Skin epidermis (tissue), 12 donors: Measurements from ENCODE around the gene TPX2.
"Not testable (repeated sequence)": the region's sequence is repeated elsewhere in the genome, so short reads cannot be mapped to it uniquely, and the experiment has no call there.

ENCODE experiments used
- H3K27ac ChIP-seq, 21 experiments: fragments of 200-600 bp; sonication (generic) in 11 of 21; one replicate each; pipeline ENCODE4 v1.5.0; 2020; ENCODE audit warnings: mild to moderate bottlenecking in 3 of 21, inconsistent platforms in 2 of 21, moderate library complexity in 2 of 21
- H3K4me3 ChIP-seq, 7 experiments: fragments of 200-600 bp; sonication (generic) in 2 of 7; one replicate each; pipeline ENCODE4 v1.5.0; 2020; ENCODE audit warnings: inconsistent platforms in 2 of 7, mild to moderate bottlenecking in 2 of 7, moderate library complexity in 1 of 7

TPX2 gene

GRCh38 chr20:31717478-31718201 lies 21.4 kb upstream of the TPX2 start:
- Histone ChIP-seq H3K4me3 (no peak overlapping the region), H3K27ac (peak overlapping the region in 18 of 21 experiments; percentile 2 to 100 (median 48))

- Histone ChIP-seq H3K4me3 (peak overlapping the region in 5 of 7 experiments; percentile 54 to 85 (median 68)), H3K27ac (peak overlapping the region in 19 of 21 experiments; percentile 5 to 100 (median 97))
Observed at GRCh38 chr20:31718952-31719643, 20.0 kb upstream of the TPX2 start.

GRCh38 chr20:31719644-31720485 lies 19.2 kb upstream of the TPX2 start:
- Histone ChIP-seq H3K4me3 (peak overlapping the region; percentile 54 to 94 (median 68)), H3K27ac (peak overlapping the region; percentile 2 to 100 (median 98))

- peak overlapping the region in 19 of 21 experiments; percentile 31 to 100 (median 98) for H3K27ac ChIP-seq
- H3K4me3 ChIP-seq, result peak overlapping the region; percentile 54 to 94 (median 68)
Observed at GRCh38 chr20:31720486-31721407, 18.3 kb upstream of the TPX2 start.

- peak overlapping the region; percentile 54 to 94 (median 68) for H3K4me3 ChIP-seq
Observed at GRCh38 chr20:31721408-31722256, 17.5 kb upstream of the TPX2 start.

GRCh38 chr20:31722257-31723068 lies 16.6 kb upstream of the TPX2 start, which contains the start of gene BCL2L1:
BCL2L1 (minus strand) TSS chr20:31722868; CDS start chr20:31722218, 650 bp downstream.
- peak within 1 kb of the TSS; percentile 54 to 94 (median 68) for H3K4me3 ChIP-seq
- H3K27ac ChIP-seq, result peak within 1 kb of the TSS; percentile 90 to 100 (median 98)

More at GRCh38 chr20:31721408-31722256, 17.5 kb upstream of the TPX2 start:
- H3K27ac ChIP-seq, result peak overlapping the region; percentile 90 to 100 (median 98)

DNA sequence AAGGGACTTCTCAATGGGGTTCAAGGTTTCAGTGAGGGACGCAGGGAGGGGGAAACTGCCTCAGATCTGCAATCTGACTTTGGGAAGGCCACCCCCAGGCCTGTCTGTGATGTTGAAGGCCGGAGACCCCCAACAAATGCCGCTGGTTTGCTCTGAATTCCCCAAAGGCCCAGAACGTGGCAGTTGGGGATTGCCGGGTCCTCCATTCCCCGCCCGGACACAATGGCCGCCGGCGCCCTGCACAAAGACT lies 16.1 kb upstream of the TPX2 start:
- Histone ChIP-seq H3K4me3 (peak overlapping the region; percentile 54 to 94 (median 68)), H3K27ac (peak overlapping the region; percentile 90 to 100 (median 98))

DNA sequence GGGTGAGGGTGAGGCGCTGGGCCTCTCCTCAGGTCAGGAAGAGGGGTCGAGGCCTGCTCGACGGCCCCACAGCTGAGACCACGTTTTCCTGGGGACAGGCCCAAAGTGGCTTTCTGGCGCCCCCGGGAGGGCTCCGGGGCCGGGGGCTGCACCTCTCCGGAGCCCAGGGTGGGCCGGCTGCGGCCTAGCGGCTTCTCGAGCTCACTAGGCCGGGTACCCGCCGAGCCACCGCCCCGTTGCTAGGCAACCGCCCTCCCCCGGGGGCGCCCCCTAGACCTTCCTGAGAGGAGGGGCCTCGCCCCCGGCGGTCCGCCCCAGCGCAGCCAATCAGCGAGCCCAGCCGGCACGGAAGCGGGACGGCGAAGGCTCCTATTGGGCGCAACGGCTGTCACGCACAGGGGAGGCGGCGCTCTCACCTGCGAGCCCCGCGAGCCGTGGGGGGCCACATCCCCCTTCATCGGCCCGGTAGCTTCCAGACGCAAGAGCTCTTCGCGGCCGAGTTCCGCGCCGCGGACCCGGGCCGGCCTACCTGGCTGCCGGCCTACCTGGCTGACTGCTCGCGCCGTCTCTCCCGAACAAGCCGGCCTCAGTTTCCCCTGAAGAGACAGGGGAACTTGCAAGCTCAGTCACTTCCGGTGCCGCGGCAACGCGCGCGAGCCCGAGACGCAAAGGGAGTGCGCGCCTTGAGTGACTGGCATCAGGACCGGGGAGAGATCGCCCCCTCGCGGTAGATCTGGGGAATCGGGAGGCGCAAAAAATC lies 15.6 kb upstream of the TPX2 start:
- peak overlapping the region; percentile 90 to 100 (median 98) for H3K27ac ChIP-seq

DNA sequence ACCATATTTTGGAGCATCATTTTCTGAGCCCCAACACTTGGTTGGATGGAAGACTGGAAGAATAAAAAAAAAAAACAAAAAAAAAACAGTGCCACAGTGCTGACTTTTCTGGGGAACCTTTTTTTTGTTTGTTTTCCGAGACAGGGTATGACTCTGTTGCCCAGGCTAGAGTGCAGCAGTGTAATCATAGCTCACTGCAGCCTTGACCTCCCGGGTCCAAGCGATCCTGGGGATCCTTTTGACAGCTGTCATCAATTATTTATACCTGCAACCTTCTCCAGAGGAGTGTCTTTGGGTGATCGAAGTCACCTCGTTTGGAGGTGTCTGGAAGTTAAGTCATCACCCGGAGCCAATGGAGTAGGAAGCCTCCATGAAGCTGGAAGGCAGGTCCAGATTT lies 7.8 kb upstream of the TPX2 start:
- Histone ChIP-seq H3K4me3 (no peak overlapping the region), H3K27ac (peak overlapping the region in 1 of 21 experiments; percentile 41)

More for the DNA sequence above, 15.6 kb upstream of the TPX2 start:
- peak overlapping the region; percentile 54 to 94 (median 68) for H3K4me3 ChIP-seq

DNA sequence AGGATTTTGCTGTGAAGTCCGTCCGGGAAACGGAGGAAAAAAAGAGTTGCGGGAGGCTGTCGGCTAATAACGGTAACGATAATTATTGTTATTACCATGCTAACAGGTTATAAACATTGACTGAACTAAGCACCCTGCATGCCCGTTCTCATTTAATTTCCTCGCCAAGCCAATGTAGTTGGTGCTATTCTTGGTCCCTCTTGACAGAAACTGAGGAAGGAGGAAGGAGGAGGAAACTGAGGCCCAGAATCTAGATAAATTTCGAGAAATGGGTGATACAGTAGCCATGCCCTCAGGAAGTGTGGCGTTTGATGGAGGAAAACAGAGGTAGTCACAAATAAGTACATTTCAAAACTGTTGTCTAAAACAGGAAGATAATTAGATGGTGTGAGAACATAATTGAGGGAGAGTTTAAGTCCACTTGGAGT lies 474 bp downstream of the TPX2 start:
- Histone ChIP-seq H3K27ac (peak overlapping the region in 17 of 21 experiments; percentile 18 to 86 (median 67)), H3K4me3 (peak overlapping the region; percentile 67 to 92 (median 79))

GRCh38 chr20:31740208-31740607 lies 1.1 kb downstream of the TPX2 start:
- peak overlapping the region in 5 of 7 experiments; percentile 76 to 92 (median 79) for H3K4me3 ChIP-seq

GRCh38 chr20:31740656-31741323 lies 1.7 kb downstream of the TPX2 start:
- H3K27ac ChIP-seq, result peak overlapping the region in 1 of 21 experiments; percentile 18
- H3K4me3 ChIP-seq, result peak overlapping the region in 1 of 7 experiments; percentile 76

More at GRCh38 chr20:31740208-31740607, 1.1 kb downstream of the TPX2 start:
- H3K27ac ChIP-seq, result peak overlapping the region in 3 of 21 experiments; percentile 70 to 81 (median 77)

DNA sequence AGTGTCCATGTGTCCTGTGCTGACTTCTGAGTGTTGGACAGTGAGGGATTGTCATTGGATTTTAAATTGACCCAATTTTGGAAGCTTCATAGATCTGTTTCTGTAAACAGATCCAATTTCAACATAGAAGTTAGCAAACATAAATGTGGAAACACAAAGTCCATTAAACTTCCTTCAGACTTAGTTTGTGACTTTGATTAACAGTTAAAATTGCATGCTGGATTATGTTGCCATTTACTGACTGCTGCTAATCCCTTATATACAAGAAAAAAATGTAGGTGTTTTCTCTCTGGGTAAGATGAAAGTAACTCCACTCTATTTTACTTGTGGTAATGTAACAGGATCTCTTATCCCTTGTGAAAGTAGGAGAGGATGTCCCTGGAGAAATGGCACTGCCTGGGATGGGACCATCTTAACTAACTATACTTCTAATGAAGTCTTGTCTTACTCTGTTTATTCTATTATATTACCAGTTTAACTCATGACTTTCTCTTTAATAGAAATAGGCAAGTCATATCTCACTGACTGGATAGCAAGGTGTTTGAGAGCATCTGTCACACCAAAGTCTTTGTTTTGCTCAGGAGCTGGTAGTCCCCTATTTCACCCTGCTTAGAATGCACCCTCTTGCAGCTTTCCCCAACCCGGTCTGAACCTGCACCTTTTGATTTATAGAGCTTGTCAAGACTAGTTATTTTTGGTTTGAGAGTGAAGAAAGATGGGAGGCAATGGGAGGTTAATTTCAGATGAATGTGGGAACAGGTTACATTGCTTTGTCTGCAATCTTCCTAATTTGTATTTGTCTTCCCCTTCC lies 7.2 kb downstream of the TPX2 start:
- Histone ChIP-seq H3K27ac (peak overlapping the region in 2 of 21 experiments; percentile 6 to 20), H3K4me3 (no peak overlapping the region)

GRCh38 chr20:31747028-31747427 lies 7.9 kb downstream of the TPX2 start:
- not testable (repeated sequence) for H3K4me3 ChIP-seq
- H3K27ac ChIP-seq, result peak overlapping the region in 2 of 21 experiments; percentile 6 to 20

GRCh38 chr20:31747640-31748039 lies 8.6 kb downstream of the TPX2 start:
- Histone ChIP-seq H3K4me3 (no peak overlapping the region), H3K27ac (peak overlapping the region in 2 of 21 experiments; percentile 27 to 44)
